ENCODE data around the gene PKD1.

Gene PKD1

DNA sequence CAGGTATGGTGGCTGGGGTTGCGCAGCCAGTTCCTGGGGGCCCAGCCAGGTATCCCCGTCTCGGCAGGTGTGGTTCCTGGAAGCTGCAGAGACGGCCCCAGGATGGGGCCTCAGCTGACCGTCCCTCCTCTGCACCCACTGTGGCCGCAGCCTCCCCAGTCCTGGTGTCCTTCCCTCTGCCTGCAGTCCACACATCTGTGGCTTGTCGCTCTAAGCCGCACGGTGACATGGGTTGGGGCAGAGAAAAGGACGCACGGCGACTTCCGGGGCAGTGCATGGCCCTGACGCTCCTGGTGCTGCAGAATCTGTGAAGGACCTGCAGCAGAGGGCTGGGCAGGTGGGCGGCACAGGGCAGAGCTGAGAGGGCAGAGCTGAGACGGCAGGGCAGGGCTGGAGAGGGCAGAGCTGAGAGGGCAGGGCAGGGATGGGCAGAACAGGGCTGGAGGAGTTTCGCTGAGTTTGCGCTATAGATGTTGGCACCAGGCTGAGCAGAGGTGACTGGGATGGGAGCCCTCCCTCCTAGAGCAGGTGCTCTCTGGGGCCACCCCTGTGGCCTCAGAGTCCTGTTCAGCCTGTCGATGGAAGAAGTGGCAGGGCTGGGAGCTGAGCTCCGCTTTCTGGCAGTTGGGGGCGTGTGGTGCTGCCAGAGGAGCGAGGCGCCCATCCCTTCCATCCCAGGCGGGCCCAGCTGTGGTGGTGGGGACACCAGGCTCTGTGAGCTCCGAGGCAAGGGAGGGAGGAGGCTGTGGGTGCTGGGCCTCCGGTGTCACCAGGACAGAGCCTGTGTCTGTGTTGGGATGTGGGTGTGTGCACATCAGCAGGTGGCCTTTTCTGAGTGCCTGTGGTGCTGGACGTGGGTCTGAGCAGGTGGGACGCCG, 64.9 kb downstream of the PKD1 start:
- no peak for DNase-seq

DNA sequence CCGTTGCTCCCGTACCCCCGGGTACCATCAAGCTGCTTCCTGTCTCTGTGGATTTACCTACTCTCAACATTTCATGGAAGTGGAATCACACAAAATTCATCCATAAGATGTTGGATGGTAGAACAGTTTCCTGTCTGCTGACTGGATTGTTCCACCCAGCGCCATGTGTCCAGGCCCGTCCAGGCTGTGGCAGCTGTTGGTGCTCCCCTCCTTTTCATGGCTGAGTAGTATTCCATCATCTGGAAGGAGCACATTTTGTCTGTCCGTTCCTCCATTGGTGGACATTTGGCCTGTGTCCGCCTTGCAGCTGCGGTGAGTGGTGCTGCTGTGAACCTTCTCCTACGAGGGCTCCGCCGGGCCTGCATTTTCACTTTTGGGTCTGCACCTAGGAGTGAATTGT, 69.6 kb downstream of the PKD1 start:
- DNase-seq, result no peak

DNA sequence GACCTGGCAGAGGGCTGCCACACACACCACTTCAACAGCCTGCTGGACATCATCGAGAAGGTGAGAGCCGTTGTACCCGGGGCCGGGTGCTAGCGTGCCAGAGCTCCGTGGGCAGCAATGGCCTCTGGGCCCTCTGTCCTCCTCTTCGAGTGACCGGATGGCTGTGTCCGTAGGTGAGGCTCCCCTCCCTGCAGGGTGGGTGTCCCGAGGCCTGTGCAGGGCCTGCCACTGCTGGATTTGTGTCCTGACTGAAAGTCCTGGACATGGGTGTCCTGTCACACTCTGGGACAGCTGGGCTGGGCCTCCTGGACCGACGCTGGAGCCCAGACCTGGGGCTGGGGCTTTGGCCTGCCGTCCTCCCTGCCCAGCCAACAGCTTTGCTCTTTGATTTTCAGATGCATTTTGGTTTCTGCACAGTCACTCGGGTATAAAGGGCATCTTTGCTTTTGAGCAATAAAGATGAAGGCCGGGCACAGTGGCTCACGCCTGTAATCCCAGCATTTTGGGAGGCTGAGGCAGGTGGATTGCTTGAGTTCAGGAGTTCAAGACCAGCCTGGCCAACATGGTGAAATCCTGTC, 71.2 kb downstream of the PKD1 start:
- no peak for DNase-seq

DNA sequence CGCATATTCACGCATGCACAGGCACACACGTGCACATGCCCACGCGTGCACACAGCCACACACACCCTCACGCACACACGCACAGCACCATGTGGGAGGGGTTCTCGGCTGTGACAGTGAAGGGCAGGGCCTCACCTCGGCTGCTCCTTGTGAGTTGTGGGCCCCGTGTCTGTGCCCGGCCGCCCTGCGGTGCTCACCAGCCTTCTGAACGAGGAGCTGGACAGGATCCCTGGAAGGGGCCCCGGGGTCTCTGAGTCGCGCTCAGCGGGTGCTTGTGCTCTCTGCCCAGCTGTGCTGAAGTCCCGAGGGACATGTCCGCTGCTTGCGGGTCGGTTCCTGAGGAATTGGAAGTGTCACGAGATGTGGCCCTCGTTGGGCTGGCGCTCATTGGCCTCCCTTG, 71.8 kb downstream of the PKD1 start:
- DNase-seq, result no peak

DNA sequence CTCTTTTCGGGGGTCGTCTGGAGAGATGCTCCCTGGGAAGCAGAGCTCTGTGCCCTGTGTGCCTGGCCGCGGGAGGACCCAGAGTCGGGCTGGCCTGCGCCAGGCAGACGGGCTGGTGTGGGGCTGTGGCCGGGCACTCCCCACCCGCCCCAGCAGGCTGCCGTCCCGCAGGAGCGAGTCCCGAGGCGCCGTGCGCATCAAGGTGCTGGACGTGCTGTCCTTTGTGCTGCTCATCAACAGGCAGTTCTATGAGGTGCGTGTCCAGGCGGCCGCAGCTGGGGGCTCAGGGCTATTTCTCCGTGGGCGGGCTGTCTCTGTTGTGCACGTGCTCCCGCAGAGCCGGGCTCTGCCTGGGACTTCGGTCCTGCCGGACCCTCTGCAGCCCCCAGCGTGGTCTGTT, 72.9 kb downstream of the PKD1 start:
- no peak for DNase-seq

DNA sequence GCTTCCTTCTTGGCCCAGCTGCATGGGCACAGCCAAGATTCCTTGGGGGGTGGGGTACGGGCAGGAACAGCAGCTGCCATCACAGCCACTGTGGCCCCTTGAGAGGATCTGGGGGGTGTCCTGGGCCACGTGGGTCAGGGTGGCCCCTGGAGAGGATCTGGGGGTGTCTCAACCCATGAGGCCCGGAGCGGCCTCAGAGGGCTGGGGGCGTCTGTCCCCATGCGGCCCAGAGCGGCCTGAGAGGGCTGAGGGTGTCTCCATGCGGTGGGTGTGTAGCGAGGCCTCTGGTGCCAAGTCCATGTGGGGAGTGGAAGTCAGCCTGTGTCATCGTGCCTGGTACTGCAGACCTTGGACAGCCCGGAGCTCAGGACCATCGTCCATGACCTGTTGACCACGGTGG, 74.2 kb downstream of the PKD1 start:
- DNase-seq, result no peak

DNA sequence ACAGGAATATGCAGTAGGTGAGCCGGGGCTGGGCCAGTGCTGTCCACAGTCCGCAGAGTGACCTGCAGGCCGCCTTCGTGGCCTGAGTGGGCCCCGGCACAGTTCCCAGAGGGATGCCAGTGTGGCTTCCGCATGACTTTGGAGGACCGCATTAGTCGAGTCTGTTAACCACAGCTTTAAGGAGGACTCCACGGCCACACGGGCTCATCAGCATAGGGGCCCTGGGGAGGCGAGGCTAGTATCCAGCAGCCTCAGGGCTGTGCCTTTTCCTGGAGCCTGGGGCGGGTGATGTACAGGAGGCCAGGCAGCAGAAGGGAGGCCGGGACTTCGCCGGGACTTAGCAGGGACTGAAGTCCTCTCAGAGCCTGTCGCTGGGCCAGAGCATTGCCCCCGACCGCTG, 74.7 kb downstream of the PKD1 start:
- no peak for DNase-seq

DNA sequence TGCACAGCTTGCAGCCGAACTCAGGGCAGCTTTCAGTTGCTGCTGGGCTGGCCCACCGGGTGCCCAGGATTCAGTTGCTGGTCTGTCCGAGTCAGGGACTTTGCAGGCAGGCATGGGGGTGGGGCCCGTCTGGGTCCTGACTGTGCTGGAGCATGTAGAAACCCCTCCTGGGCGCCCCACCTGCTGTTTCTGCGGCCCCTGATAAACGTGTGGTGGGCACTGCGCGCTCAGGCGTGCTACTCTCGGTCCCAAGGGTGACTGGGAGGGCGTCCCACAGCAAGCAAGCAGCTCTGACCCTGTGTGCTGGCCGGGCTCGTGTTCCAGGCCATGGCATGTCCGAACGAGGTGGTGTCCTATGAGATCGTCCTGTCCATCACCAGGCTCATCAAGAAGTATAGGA, 75.4 kb downstream of the PKD1 start:
- no peak for DNase-seq

DNA sequence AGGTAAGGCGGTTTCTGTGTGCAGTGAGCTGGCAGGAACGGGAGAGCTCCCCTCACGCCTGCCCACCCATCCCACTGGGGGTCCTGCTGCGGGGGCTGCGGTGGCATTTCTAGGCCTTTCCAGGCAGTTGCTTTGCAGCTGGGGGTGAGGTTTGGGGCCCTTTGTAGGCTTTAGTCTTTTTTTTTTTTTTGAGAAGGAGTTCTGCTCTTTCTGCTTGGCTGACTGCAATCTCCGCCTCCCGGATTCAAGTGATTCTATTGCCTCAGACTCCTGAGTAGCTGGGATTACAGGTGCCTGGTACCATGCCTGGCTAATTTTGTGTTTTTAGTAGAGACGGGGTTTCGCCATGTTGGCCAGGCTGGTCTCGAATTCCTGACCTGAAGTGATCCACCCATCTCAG, 76.8 kb downstream of the PKD1 start:
- no peak for DNase-seq

DNA sequence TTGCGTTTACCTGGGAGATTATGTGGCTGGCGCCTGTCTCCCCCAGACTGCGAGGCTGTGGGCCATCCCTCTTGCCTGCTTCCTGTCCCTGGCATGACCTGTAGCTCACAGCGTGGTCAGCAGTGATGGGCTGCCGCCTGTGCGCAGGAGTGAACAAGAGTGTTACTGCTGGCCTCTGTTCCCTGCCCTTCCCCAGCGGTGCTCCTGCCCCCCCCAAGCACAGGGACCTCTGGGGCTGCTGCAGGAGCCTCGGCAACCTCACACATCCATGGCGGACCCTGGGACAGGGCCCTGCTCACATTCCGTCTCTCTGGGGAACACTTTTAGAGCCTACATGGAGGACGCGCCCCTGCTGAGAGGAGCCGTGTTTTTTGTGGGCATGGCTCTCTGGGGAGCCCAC, 77.3 kb downstream of the PKD1 start:
- DNase-seq, result no peak

DNA sequence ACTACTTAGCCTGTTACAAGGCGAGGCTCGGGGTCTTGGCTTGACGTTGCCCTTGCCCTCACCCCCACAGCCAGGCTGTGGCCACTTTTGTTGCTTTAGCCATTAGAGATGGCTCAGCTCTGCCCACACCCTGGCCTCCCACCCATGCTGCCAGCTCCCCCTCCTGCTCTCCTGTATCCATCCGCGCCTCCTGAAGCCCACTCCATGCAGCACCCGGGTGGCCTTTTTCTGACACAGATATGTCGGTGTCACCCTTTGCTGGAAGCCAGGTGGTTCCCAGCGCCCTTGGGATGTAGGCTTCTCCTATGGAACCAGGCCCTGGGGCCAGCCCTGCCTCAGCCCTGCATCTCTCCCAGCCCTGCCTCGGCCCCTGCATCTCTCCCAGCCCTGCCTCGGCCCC, 78.3 kb downstream of the PKD1 start:
- no peak for DNase-seq

DNA sequence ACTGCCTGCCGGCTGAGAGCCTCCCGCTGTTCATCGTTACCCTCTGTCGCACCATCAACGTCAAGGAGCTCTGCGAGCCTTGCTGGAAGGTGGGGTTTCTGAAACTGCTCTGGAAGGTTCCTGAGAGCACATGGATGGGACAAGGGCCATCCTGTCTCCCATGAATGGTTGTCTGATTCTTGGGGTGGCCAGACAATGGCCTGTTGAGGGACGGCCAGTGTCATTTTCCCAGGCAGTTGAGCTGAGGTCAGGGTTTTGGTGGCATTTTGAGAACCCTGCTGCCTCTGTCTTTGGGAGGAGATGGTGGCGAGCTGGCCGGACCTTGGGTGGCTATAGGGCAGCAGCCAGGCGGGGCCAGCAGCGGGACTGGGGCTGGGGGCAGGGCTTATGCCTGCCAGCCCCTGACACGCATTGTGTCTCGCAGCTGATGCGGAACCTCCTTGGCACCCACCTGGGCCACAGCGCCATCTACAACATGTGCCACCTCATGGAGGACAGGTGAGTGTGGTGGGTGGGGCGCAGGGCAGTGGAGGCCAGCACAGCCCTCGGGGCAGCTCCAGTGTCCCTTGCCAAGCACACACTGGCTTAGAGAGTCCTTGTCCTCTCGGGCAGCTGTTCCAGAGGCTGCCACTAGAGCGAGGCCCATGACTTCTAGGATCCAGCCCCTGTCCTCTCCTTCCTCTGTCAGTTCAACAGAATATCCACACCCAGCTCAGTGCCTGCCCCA, 78.9 kb downstream of the PKD1 start:
- no peak for DNase-seq

DNA sequence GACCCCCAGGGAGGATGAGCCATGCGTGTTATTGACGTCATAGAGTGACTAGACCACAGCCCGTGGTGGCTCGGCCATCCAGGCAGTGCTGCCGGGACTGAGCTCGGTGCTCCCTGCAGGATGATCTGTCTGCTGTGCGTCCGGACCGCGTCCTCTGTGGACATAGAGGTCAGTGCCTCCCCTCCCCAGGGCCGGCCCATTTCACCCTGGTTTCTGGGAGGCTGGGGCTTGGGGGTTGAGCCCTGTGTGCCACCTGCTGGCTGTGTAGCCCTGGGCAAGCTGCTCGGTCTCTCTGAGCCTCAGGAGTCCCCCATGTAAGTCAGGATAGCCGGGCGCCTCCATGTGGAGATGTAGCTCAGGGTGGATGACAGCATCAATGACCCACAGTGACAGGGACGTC, 79.6 kb downstream of the PKD1 start:
- no peak for DNase-seq

DNA sequence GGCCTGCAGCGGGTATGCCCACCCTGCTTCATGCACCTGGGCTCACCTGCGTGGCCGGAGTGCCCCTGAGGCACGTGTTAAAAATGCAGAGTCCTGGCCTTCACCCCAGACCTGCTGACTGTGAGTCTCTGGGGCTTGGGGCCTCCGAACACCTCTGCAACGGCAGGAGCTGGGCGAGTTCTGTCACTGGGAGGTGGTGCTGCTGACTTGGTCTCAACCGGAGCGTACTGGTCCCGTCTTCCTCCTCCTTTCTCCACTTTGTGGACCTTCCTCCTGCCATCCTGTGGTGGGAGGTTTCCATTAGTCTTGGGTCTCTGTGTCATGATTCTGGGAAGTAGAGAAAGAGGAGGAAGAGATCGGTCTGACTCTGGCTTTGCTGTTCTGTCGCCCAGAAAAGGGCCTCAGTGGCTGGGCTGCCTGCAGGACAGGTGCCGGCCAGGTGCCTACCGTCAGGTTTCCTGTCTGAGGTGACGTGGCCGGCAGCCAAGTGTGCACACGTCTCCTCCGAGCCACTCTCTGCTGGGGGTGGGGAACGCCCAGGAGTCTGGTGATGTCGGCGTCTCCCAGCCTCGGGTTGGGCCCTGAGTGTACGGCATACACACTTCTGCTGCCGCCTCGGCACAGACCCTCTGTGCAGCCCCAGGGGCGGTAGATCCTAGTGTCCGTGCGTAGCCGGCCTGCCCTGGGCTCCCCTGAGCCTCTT, 81.0 kb downstream of the PKD1 start:
- no peak for DNase-seq

DNA sequence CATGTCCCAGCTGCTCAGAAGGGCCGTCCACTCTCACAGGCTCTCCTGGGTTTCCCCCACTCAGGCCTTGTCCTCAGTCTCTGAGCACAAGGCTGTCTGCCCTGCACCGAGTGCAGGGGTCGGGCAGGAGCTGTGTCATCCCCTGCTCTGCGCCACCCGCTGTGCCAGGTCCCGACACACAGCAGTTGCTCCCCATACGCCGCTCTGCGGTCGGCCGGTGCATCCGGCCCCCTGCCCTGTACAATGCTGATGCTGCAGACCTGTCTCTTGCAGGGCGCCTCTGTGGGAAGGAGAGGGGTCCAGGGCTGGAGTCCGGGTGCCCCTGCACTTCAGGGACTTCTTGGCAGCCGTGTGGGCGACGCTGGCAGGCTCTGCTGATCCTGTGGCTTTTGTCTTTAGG, 81.8 kb downstream of the PKD1 start:
- no peak for DNase-seq

DNA sequence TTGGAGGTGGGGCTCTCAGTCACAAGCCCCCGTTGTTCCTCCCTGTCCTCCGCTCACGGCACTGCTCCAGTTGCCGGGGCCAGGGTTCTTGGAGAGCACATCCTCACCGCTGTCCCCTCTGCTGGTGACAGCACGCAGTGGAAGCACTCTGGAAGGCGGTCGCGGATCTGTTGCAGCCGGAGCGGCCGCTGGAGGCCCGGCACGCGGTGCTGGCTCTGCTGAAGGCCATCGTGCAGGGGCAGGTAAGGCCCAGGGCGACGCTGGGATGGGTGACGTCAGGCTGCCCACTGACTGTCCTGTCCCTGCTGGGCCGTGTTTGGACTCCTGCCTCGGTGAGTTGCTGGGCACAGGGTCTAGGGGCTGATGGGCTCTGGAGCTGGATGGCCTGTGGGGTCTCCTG, 82.5 kb downstream of the PKD1 start:
- DNase-seq, result no peak

DNA sequence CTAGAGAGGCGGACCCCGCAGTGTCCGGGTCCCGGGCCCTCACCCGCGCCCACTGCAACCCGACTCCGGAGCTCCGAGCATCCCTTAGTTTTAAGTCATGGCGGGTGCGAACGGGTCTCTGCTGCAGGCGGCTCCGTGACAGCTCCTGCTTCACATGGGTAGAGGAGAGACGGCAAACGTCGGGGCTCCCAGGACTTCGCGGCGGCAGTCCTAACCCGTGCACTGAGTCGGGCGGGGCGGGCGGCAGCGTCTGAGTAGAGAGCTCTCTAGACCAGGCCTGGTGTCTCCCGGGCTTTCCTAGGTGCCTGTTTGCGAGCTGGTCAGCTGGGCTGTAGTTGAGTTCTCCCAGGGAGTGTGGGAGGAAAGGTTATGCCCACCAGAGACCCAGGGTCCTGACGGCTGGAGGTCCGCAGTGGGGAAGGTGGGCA, 87.6 kb downstream of the PKD1 start:
- DNase-seq, result no peak

DNA sequence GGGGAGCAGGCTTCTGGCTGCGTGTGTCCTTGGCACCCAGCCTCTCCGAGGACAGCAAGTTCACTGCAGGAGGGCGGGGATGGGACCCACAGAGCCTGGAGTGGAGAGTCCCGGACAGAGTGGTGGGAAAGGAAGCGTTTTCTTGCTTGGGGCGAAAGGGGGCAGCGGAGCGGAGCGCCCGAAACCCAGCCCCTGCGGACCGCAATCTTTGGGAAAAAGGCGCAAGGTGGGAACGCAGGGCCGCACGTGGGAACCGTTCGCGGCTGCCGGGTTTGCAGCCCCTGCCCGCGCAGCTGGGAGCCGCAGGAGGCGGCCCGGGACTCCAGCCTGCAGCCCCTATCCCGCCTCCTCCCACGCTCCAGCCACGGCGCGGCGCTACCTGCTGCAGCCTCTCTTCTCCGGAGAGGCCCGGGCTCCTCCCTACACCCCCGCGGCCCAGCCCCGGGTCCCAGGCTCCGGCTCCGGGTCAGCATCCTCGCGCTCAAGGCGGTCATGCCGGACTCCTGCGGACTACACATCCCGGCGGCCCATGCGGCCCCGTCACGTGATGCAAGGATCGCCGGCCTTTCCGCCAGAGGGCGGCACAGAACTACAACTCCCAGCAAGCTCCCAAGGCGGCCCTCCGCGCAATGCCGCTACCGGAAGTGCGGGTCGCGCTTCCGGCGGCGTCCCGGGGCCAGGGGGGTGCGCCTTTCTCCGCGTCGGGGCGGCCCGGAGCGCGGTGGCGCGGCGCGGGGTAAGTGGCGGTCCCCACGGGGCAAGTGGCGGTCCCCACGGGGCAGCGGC, 88.2 kb downstream of the PKD1 start, which contains the start of the genes NTHL1 and TSC2:
Gene NTHL1 (minus strand): TSS at position 505 of the 786 bp plus-strand sequence. CDS start 11 bp downstream, at position 494.
Gene TSC2 (plus strand): TSS at position 656 of the 786 bp plus-strand sequence. CDS start 631 bp downstream, outside the sequence.
- peak; percentile 87 for DNase-seq

DNA sequence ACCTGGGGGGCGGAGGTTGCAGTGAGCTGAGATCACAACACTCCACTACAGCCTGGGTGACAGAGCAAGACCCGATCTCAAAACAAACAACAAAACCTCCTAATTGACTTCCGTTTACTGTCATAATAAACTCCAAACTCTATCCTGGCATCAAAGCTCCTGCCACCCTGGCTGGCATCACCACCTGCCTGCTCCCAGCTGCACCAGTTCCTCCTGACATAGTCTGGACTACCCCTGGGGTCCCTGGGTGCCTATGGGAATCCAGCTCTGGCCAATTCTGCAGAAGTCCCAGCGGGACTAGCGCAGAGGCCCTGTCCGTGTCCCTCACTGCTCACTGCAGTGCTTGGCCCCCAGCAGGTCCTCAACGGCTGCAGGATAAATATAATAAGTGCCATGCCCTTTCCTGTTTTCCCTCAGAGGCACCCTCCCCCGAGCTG, 88.8 kb downstream of the PKD1 start:
- DNase-seq, result no peak

DNA sequence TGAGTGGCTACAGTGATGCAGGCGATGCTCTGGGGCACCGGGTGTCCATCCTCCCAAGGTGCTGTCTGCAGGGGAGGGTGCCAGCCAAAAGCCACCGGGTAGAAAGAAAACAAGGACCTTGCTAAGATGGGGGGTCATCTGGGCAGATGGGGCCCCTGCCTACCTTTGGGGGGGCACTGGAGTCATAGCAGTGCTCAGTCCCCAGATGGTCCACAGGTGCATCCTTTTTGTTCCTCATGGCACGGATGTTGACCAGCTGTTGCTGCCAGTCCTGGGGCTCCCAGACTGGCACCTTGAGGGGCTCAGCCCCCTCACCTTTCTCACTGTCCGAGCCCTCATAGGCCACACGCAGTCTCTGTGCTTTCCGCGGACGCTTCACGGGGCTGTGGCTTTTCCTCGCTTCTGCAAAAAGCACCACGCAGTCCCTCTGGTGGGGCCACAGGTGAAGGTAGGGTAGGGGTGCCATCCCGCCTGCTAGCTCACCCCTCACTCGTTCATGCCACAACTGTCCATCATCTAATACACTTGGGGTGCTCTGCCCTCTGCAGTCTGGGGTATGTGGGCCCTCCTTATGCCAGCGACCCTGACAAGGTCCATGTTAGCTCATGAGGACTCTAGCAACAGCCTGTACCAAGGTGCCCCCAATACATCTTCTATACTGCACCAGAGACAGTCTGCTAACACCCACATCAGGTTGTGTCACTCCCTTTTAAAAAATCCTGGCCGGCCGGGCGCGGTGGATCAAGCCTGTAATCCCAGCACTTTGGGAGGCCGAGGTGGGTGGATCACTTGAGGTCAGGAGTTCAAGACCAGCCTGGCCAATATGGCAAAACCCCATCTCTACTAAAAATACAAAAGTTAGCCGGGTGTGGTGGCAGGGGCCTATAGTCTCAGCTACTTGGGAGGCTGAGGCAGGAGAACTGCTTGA, 89.5 kb downstream of the PKD1 start:
- no peak for DNase-seq

DNA sequence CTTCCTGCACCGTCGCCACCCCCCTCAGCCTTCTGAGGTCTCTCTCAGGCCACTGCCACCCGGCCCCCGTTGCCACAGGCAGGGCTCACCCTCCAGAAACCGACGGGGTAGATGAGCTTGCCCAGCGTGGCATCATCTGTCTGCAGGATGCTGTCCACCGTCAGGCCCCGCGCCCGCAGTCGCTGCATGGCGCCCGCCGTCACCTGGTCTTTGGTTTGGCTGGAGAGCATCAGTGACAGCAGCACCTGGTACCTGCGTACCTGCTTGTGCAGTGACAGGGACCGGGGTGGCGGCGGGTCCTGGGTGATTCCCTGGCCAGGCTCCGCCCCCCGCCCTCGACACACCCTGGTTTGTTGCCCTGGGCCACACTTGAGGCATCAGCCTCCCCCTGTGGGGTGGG, 91.2 kb downstream of the PKD1 start:
- no peak for DNase-seq

All from activated gamma-delta T cell (primary cell).